ENCODE results near the gene PCDHA10.

DNA sequence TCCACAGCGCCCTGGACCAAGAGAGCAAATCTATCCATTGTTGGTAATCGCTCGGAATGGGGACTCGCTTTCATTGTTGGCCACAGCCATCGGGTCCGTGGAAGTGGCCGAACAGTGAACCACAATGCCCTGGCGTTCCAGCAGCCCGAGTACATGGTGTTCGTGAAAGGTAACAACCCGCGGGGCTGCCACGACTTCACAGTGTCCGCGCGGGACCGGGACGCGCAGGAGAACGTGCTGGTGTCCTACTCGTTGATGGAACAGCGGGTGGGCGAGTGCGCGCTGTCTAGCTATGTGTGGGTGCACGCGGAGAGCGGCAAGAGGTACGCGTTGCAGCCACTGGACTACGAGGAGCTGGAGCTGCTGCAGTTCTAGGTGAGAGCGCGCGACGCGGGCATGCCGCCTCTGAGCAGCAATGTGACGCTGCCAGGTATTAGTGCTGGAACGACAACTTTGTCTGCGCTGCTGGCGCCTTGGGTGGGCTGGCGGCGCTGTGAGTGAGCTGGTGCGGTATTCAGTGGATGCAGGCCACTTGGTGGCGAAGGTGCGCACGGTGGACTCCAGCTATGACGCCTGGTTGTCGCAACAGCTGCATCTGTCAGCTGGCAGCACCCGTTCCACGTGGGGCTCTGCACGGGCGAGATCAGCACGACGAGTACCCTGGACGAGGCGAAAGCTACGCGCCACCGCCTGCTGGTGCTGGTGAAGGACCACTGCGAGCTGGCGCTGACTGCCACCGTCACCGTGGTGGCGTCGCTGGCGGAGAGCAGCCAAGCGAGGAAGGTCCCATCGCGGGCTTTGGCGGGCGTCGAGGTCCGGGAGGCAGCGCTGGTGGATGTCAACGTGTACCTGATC is 7.0 kb downstream of the PCDHA10 start:
- TF ChIP-seq POLR2A (IDR thresholded peaks at IDR 0.05) (no peak), EP300 (IDR thresholded peaks at IDR 0.05) (no peak)
- TF ChIP-seq, protein P1, sequence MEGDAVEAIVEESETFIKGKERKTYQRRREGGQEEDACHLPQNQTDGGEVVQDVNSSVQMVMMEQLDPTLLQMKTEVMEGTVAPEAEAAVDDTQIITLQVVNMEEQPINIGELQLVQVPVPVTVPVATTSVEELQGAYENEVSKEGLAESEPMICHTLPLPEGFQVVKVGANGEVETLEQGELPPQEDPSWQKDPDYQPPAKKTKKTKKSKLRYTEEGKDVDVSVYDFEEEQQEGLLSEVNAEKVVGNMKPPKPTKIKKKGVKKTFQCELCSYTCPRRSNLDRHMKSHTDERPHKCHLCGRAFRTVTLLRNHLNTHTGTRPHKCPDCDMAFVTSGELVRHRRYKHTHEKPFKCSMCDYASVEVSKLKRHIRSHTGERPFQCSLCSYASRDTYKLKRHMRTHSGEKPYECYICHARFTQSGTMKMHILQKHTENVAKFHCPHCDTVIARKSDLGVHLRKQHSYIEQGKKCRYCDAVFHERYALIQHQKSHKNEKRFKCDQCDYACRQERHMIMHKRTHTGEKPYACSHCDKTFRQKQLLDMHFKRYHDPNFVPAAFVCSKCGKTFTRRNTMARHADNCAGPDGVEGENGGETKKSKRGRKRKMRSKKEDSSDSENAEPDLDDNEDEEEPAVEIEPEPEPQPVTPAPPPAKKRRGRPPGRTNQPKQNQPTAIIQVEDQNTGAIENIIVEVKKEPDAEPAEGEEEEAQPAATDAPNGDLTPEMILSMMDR (IDR thresholded peaks at IDR 0.05), result no peak
